Osteocyte (in vitro differentiated cells): ENCODE data around the gene SSBP2. TPM values are rescaled to one million over a fixed set of nuclear protein-coding genes. Genes with fewer than 3 reads are reported as not detected.

Experiments used
- DNase-seq: peaks from one replicate; pipeline ENCODE4 v3.0.0; 2021; ENCODE audit warnings: mixed read lengths; ENCODE audit not compliant: unreplicated experiment; ENCODE audit errors: extremely low spot score
- H3K27ac Mint-ChIP-seq: one replicate; pipeline ENCODE4 v1.8.0; 2021; ENCODE audit warnings: mild to moderate bottlenecking, mixed read lengths; ENCODE audit not compliant: unreplicated experiment
- H3K27me3 Mint-ChIP-seq: one replicate; pipeline ENCODE4 v1.8.0; 2021; ENCODE audit warnings: mixed read lengths; ENCODE audit not compliant: unreplicated experiment
- H3K36me3 Mint-ChIP-seq: one replicate; pipeline ENCODE4 v1.8.0; 2021; ENCODE audit warnings: mixed read lengths; ENCODE audit not compliant: unreplicated experiment
- H3K4me1 Mint-ChIP-seq: one replicate; pipeline ENCODE4 v1.8.0; 2021; ENCODE audit warnings: mixed read lengths; ENCODE audit not compliant: unreplicated experiment
- H3K4me3 Mint-ChIP-seq: one replicate; pipeline ENCODE4 v1.8.0; 2021; ENCODE audit warnings: mild to moderate bottlenecking, moderate library complexity, mixed read lengths; ENCODE audit not compliant: unreplicated experiment
- H3K9me3 Mint-ChIP-seq: one replicate; pipeline ENCODE4 v1.8.0; 2021; ENCODE audit warnings: mixed read lengths; ENCODE audit not compliant: unreplicated experiment
- total RNA-seq: library from RNA; stranded (reverse); gene quantifications from 2 replicates; pipeline ENCODE4 v1.2.1, GENCODE V29; 2021
- TF ChIP-seq, protein P1 (sequence below): fragments of 200-600 bp; sonication (generic); IDR thresholded peaks from 2 replicates; pipeline ENCODE4 v1.5.0; 2021; ENCODE audit warnings: antibody characterized with exemption, mild to moderate bottlenecking, moderate library complexity

SSBP2 gene
- total RNA-seq, 1 donor from 2014 or later, result 62.1 TPM

DNA sequence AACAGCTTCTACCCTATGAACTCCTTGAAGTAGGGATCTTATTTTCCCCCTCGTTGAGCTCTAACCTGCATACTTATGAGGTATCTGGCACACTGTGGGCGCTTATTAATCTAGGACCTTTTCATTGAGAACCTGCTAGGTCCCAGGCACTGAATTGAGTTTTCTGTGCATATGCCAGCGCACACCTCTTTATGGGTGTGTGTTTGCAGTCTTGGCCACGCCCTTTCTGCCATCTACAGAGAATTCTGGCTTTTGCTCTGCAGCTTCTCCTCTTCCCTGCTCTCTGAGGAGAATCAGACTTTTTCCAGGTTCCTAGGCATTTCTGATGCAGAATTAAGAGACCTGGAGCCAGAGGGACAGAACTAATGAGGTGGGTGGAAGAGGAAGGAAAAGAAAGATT, 25.4 kb upstream of the SSBP2 start:
- H3K36me3 Mint-ChIP-seq, result peaks cover 3% of the 10 kb centered on the region
- no peaks in the 10 kb centered on the region for H3K27me3 Mint-ChIP-seq
- TF ChIP-seq, protein P1, sequence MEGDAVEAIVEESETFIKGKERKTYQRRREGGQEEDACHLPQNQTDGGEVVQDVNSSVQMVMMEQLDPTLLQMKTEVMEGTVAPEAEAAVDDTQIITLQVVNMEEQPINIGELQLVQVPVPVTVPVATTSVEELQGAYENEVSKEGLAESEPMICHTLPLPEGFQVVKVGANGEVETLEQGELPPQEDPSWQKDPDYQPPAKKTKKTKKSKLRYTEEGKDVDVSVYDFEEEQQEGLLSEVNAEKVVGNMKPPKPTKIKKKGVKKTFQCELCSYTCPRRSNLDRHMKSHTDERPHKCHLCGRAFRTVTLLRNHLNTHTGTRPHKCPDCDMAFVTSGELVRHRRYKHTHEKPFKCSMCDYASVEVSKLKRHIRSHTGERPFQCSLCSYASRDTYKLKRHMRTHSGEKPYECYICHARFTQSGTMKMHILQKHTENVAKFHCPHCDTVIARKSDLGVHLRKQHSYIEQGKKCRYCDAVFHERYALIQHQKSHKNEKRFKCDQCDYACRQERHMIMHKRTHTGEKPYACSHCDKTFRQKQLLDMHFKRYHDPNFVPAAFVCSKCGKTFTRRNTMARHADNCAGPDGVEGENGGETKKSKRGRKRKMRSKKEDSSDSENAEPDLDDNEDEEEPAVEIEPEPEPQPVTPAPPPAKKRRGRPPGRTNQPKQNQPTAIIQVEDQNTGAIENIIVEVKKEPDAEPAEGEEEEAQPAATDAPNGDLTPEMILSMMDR, result no peak
- no peak for DNase-seq
- H3K4me1 Mint-ChIP-seq, result peaks cover 27% of the 10 kb centered on the region
- H3K4me3 Mint-ChIP-seq, result no peak overlapping the region
- no peaks in the 10 kb centered on the region for H3K9me3 Mint-ChIP-seq
- no peak overlapping the region for H3K27ac Mint-ChIP-seq

DNA sequence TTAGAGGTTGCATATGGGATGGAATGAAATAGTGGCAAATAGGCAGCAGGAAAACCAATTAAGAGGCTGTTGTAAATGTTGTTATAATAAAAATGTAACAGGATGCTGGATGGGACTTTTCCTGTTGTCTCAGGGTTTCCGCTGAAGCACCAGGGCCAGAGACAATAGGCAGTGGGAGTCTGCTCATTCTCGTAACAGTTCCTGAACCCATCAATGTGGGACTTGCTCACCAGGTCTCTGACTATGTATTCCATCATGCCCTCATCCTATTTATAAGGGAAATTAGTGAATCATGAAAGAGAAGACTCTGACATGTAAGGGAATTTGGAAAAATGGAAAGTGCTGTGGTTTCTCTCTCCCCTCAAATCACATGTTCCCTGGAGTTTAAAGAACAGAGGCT, 23.5 kb upstream of the SSBP2 start:
- H3K36me3 Mint-ChIP-seq, result peaks cover 3% of the 10 kb centered on the region
- H3K27me3 Mint-ChIP-seq, result no peaks in the 10 kb centered on the region
- H3K27ac Mint-ChIP-seq, result no peak overlapping the region
- TF ChIP-seq, protein P1, result no peak
- no peak overlapping the region for H3K4me3 Mint-ChIP-seq
- H3K9me3 Mint-ChIP-seq, result no peaks in the 10 kb centered on the region
- no peak for DNase-seq
- H3K4me1 Mint-ChIP-seq, result peaks cover 23% of the 10 kb centered on the region

- TF ChIP-seq, protein P1, result no peak
- H3K27ac Mint-ChIP-seq, result peak overlapping the region; percentile 67
- H3K4me1 Mint-ChIP-seq, result peaks cover 23% of the 10 kb centered on the region
- peaks cover 3% of the 10 kb centered on the region for H3K36me3 Mint-ChIP-seq
- no peak for DNase-seq
- H3K4me3 Mint-ChIP-seq, result no peak overlapping the region
- no peaks in the 10 kb centered on the region for H3K9me3 Mint-ChIP-seq
- H3K27me3 Mint-ChIP-seq, result no peaks in the 10 kb centered on the region
These were observed 22.7 kb upstream of the SSBP2 start for GRCh38 chr5:81773574-81773973.

DNA sequence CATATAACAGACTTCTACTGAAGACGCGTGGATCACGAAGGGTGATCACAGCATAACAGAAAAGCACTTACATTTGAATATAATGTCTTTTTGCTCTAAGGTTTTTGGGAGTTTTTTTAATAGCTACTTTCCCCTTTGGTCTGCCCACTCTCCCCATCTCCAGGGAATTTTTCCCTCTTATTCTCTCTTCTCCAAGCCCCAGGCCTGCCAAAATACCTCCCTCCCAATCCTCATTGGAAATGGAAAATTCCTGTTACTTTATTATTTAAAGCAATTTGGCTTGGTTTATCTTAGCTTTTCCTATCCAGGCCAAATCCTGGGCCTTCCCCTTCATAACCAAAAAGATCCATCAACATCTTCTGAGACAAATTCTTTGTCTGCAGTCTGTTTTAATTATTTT, 22.3 kb upstream of the SSBP2 start:
- no peak for DNase-seq
- Mint-ChIP-seq H3K27ac (peak overlapping the region; percentile 67), H3K9me3 (no peaks in the 10 kb centered on the region), H3K4me3 (no peak overlapping the region), H3K36me3 (peaks cover 3% of the 10 kb centered on the region), H3K4me1 (peaks cover 19% of the 10 kb centered on the region), H3K27me3 (no peaks in the 10 kb centered on the region)
- TF ChIP-seq, protein P1, result no peak

DNA sequence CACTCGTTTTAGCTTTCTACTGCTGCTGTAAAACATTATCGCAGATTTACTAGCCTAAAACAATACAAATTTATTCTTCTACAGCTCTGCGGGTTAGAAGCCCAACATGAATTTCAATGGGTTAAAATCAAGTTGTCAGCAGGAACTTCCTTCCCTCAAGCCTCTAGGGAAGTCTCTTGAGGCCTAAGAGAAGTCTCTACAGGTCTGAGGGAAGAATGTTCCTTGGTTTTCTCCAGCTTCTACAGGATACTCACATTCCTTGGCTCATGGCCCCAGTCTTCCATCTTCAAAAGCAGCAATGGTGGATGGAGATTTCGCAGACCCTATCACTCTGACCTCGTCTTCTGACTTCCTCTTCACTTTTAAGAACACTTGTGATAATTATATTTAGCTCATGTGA, 21.6 kb upstream of the SSBP2 start:
- Mint-ChIP-seq H3K27ac (no peak overlapping the region), H3K4me3 (no peak overlapping the region), H3K27me3 (no peaks in the 10 kb centered on the region), H3K9me3 (no peaks in the 10 kb centered on the region), H3K4me1 (peaks cover 21% of the 10 kb centered on the region), H3K36me3 (peaks cover 3% of the 10 kb centered on the region)
- TF ChIP-seq, protein P1, result no peak
- DNase-seq, result no peak
